SU-DHL-6 (cell line): ENCODE measurements around the gene KIAA1614.

Experiments
- H2AFZ ChIP-seq: fragments of 200-600 bp; sonication (generic); 2 replicates; pipeline ENCODE4 v1.6.1; 2014; ENCODE audit warnings: low read depth, mild to moderate bottlenecking, moderate library complexity, mixed read lengths, antibody characterized with exemption, low read length; ENCODE audit not compliant: severe bottlenecking
- H3F3A ChIP-seq: fragments of 200-600 bp; shearing (Covaris generic); 2 replicates; pipeline ENCODE4 v1.6.0; 2016; ENCODE audit warnings: antibody characterized with exemption, mild to moderate bottlenecking; ENCODE audit not compliant: insufficient read depth
- H3K27ac ChIP-seq: fragments of 200-600 bp; sonication (generic); 2 replicates; pipeline ENCODE4 v1.5.1; 2016; ENCODE audit warnings: low read depth, mild to moderate bottlenecking, low read length, moderate library complexity, mixed read lengths
- H3K27me3 ChIP-seq: fragments of 200-600 bp; sonication (generic), shearing (Covaris generic); 2 replicates; pipeline ENCODE4 v1.6.0; 2014; ENCODE audit warnings: mild to moderate bottlenecking, low read length
- H3K36me3 ChIP-seq: fragments of 200-600 bp; sonication (generic); 2 replicates; pipeline ENCODE4 v1.6.1; 2014; ENCODE audit warnings: mild to moderate bottlenecking, low read length, mixed read lengths
- H3K4me2 ChIP-seq: fragments of 300-600, 200-600 bp; shearing (Covaris generic), sonication (generic); 2 replicates; pipeline ENCODE4 v1.6.0; 2014; ENCODE audit warnings: low read length, low read depth, mild to moderate bottlenecking; ENCODE audit not compliant: poor library complexity, severe bottlenecking
- H3K4me3 ChIP-seq: fragments of 200-600 bp; sonication (generic); 2 replicates; pipeline ENCODE4 v1.5.1; 2014; ENCODE audit warnings: antibody characterized with exemption, low read length, mild to moderate bottlenecking, mixed read lengths; ENCODE audit not compliant: insufficient read depth, poor library complexity, severe bottlenecking
- H3K79me2 ChIP-seq: fragments of 200-600 bp; sonication (generic); 2 replicates; pipeline ENCODE4 v1.6.1; 2014; ENCODE audit warnings: mild to moderate bottlenecking, low read length, moderate library complexity; ENCODE audit not compliant: insufficient read depth
- H3K9ac ChIP-seq: fragments of 200-600 bp; sonication (generic); 2 replicates; pipeline ENCODE4 v1.7.0; 2014; ENCODE audit warnings: mild to moderate bottlenecking, low read length
- H3K9me2 ChIP-seq: fragments of 200-600 bp; sonication (generic); replicated peaks from 2 replicates; pipeline ENCODE4 v1.6.1; 2014; ENCODE audit warnings: low read length; ENCODE audit not compliant: insufficient read depth
- H3K9me3 ChIP-seq: fragments of 200-600 bp; sonication (generic); 2 replicates; pipeline ENCODE4 v1.6.1; 2014; ENCODE audit warnings: low read length, mixed read lengths; ENCODE audit not compliant: insufficient read depth
- H4K20me1 ChIP-seq: fragments of 200-600 bp; sonication (generic); 2 replicates; pipeline ENCODE4 v1.6.1; 2014; ENCODE audit warnings: low read depth, mild to moderate bottlenecking, antibody characterized with exemption, low read length, moderate library complexity, mixed read lengths
- CTCF ChIP-seq: fragments of 200-600 bp; sonication (generic); IDR thresholded peaks from one replicate; pipeline ENCODE4 v1.5.1; 2017; ENCODE audit warnings: antibody characterized with exemption, mild to moderate bottlenecking, low read length, moderate library complexity; ENCODE audit not compliant: insufficient read depth, poor library complexity, severe bottlenecking
- EZH2phosphoT487 ChIP-seq: fragments of 200-600 bp; sonication (generic), shearing (Covaris generic); conservative IDR thresholded peaks from 2 replicates; pipeline ENCODE4 v1.6.1; 2018; ENCODE audit warnings: mild to moderate bottlenecking, antibody characterized with exemption, low read length, moderate library complexity, mixed read lengths

KIAA1614 gene

GRCh38 chr1:180994262-180994661, 81.6 kb downstream of the KIAA1614 start:
- Histone ChIP-seq H3F3A (no peaks in the 10 kb centered on the region), H3K4me3 (no peak overlapping the region), H3K27ac (no peak overlapping the region), H3K27me3 (no peaks in the 10 kb centered on the region), H3K9me2 (no peaks in the 10 kb centered on the region), H3K36me3 (peaks cover 4% of the 10 kb centered on the region; the same call in 1 of the 2 replicates), H3K79me2 (no peaks in the 10 kb centered on the region), H4K20me1 (no peaks in the 10 kb centered on the region), H3K9ac (no peak overlapping the region), H3K4me2 (no peak overlapping the region), H2AFZ (no peak overlapping the region), H3K9me3 (no peaks in the 10 kb centered on the region)
- no peak for TF ChIP-seq EZH2phosphoT487
- TF ChIP-seq CTCF, result no peak

GRCh38 chr1:180997843-180998504, 85.3 kb downstream of the KIAA1614 start:
- Histone ChIP-seq H4K20me1 (no peaks in the 10 kb centered on the region), H3K79me2 (no peaks in the 10 kb centered on the region), H3K27ac (no peak overlapping the region), H3K36me3 (0 out of 2 replicates have a peak, but pooled peaks cover 4% of the 10 kb centered on the region), H3K9me2 (no peaks in the 10 kb centered on the region), H3K4me2 (no peak overlapping the region), H2AFZ (no peak overlapping the region), H3K9me3 (no peaks in the 10 kb centered on the region), H3K27me3 (no peaks in the 10 kb centered on the region), H3F3A (no peaks in the 10 kb centered on the region), H3K9ac (no peak overlapping the region), H3K4me3 (no peak overlapping the region)
- no peak for TF ChIP-seq CTCF
